GM19351 (cell line): ENCODE results near the gene PLB1.

Experiments used
- ATAC-seq: cut with Tn5 transposase; IDR thresholded peaks from one replicate; pipeline ENCODE4 v1.9.1; 2021; ENCODE audit warnings: mild to moderate bottlenecking, moderate library complexity; ENCODE audit not compliant: unreplicated experiment

Gene PLB1

GRCh38 chr2:28607730-28608499 lies 112.1 kb downstream of the PLB1 start:
- no peak for ATAC-seq

DNA sequence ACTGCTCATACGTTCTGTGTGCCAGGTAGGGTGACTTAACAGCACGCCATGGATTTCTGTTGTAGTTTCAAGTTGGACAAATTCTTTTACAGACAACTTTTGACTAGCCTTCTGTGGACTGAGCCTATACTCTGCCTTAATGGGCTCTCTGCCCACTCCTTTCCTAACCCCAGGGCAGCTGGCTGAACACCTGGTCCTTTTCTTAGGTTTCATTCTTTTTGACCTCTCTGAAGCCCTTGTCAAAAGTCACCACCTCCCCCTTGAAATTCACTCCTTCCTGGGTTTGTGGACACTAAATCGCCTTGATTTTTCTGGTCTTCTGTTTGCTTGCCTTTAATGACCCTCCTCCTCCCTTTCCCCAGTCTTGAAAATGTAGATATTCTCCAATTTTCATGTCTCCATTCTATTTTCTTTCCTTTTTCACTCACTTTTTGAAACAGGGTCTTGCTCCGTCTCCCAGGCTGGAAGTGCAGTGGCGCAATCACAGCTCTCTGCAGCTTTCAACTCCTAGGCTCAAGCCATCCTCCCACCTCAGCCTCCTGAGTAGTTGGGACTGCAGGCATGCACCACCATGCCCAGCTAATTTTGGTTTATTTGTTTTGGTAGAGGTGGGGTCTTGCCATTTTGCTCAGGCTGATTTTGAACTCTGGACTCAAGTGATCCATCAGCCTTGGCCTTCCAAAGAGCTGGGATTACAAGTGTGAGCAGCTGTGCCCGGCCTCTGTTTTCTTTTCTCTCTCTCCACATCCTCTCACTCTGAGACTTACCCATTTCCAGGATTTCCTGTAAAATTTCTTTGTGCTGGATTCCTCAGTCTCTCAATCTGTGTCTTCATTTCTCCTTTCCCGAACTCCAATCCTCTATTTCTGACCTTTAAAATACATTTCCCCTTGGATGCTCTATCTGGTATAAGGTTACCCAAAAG lies 112.9 kb downstream of the PLB1 start:
- no peak for ATAC-seq

DNA sequence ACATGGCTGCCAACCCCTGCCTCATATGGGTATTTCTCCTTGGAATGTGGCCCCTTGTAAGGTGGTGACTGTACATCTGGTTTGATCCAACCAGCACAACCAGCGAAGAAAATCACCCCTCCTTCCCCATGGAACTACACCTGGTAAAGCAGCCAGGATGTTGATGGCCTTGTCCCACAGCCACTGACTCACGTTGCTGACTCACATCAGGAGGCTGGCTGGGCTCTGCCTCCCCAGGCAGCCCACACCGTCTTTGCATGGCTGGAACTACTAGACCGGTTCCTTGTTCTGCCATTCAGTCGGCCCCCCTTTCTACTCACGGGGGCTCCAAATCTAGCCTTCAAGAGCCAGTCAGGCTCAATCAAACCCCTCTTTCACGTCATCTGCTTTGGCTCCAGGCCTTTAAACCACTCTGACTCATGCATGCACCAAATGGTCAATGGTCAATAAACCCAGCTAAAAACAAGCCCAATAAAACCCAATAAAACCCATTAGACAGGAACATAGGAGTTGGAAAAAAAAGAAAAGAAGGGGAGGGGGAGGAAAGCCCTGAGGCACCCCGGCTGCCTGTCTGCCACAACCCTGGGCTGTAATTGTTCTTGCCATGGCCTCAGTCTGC lies 114.8 kb downstream of the PLB1 start:
- no peak for ATAC-seq

DNA sequence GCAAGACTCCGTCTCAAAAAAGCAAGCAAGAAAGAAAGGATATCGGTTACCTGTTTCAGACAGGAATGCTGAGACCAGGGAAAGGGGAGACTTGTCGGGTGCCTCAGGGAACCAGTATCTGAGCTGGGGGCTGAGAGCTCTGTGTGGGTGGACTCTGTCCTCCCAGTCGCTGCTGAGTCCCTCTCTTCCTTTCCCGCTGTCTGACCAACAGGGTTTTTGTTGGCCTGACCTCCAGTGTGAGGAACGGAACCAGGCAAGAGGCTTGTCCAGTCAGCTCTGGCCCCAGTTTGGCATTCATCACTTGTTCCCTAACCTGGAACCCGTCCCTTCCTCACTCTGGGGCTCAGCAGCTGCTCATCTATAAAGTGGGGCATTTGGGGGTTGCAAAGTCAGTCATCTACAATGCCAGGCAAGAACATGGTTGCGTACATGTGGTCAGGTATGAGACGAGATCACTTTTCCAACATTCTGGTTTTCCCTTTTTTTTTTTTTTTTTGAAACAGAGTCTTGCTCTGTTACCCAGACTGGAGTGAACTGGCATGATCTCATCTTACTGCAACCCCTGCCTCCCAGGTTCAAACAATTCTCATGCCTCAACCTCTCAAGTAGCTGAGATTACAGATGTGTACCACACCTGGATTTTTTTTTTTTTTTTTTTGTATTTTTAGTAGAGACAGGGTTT lies 116.4 kb downstream of the PLB1 start:
- ATAC-seq = no peak

DNA sequence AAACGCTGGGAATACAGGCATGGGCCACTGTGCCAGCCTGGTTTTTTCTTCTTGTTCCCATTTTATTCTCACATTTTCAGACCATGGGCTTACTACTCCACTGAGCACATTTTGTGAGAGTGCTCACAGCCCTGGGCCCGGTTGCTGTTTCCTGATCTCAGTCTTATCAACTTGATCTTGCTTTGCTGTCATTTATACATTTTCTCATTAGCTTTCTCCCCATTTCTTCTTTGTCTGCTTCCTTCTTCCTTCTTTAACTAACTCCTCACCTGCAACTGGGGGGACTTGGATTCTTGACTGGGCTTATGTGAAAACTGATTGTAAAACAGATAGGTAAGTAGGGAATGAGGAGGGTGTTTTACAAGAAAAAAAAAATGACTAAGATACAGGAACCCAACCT lies 117.3 kb downstream of the PLB1 start:
- no peak for ATAC-seq

DNA sequence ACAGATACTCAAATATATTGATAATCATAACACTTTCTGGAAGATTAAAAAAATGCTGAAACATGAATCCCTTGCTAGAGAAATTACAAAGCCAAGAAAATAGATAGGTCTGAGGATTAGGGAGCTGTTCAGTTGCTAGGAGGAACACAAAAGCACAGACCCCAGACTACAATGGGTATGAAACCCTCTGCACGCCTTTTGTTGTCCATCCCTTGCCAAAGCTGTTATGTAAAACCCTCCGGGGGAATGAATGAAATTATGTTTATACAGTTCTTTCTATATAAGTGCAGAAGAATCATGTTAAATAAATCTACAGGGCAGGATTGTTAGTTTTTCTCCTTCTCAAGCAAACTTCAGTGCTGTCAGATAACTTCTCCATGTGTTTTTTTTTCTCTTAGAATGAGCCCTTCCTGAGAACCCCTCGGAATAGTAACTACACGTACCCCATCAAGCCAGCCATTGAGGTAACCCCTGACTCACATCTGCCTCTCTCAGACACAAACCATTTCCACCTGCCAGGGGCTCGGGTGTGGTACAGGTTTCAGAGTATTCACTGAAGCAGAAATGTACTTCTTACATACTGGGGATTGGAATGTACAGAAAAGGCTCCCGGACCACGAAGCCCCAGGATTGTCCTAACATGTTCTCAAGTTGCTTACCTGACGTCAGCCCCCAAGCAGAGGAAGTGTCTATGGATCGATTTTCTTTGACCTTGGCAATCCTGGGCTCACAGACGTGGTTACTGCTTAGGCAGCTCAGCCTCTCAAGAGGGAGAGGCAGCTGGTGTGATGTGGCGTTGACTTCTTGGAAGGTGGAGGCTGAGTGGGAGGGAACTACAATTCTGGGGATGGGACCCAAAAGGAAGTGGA lies 118.0 kb downstream of the PLB1 start:
- no peak for ATAC-seq

GRCh38 chr2:28615706-28616105 lies 119.8 kb downstream of the PLB1 start:
- no peak for ATAC-seq

DNA sequence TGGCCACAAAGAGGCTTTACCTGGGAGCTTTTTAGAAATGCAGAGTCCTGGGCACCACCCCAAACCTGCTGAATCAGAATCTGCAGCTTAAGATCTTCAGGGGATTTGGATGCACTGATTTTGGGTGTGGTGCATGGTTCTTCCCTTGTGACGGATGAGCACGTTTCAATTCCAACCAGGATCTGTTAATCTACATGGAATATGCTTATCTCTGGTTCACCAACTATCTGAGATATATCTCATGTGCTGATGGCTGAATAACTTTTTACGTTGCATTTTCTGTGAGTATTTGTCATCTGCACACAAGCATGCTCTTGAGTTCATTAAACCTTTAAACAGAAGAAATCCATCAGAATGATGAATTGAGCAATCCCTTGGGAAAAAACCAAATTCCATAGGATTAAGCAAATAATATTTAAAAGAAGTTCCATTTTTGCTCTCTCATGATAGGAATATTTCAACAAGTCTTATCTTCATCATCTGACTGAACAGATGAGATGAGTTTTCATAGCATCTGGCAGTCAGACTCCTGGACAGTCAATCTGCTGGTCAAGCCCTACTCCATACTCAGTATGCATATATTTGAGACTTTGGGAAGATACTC lies 120.6 kb downstream of the PLB1 start:
- no peak for ATAC-seq

GRCh38 chr2:28617502-28618184 lies 121.8 kb downstream of the PLB1 start:
- no peak for ATAC-seq

DNA sequence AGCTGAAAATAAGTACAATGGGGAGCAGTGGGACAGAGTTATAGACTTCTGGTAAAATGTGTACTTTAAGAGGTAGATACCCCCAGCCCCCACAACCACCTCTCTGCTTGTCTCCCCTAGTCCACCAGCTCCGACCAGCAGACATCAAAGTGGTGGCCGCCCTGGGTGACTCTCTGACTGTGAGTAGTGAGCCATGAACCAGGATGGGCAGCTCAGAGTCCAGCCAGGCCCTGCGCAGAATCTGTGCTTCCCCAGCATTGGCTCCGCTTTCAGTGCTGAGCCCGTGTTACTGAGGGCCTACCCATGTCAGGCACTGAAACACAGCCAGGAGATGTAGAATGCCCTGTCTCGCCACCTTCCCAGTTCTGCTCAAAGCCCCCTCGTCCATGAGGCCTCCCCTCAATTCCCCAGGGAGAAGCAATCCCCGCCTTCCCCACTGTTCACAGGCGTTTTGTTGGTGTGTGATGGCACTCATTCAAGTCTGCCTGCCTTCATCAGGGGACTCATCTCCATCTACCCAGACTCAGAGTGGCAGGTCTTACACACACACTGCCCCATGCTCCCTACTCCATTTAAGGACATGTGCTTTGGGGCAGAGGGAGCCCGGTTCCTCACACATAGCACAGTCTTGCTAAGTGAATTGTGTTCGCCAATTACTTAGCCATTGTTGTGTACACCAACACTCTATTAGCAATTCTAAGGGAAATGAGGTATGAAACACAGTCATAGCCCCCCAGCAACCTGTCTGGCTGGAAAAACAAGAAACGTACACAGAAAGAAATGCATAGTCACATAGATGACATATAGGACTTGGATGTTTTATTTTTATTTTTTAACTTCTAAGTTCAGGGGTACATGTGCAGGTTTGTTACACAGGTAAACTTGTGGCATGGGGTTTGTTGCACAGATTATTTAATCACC lies 122.6 kb downstream of the PLB1 start:
- ATAC-seq = no peak

- no peak for ATAC-seq
Observed at GRCh38 chr2:28619213-28620196, 123.6 kb downstream of the PLB1 start.

DNA sequence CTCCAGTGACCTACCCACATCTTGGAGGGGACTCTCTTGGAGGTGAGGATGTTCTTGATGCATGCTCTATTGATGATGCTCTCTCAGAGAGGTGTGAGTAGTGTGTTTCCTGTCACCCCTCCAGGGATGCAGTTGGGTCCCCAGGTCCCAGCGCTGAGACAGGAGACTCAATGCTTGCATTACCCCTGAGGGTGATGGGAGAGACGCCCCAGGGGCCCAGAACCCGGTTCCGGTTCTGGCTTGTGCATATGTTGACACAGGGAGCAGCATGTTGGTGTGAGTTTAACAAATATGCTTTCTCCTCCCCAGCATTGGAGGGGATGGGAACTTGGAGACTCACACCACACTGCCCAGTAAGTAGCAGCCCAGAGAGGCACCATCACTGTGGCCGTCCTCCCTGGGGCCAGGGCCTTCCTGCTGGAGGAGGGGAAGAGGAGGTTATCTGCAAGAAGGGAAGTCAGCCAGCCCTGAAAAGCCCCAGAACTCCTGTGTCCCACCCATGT lies 124.5 kb downstream of the PLB1 start:
- no peak for ATAC-seq

DNA sequence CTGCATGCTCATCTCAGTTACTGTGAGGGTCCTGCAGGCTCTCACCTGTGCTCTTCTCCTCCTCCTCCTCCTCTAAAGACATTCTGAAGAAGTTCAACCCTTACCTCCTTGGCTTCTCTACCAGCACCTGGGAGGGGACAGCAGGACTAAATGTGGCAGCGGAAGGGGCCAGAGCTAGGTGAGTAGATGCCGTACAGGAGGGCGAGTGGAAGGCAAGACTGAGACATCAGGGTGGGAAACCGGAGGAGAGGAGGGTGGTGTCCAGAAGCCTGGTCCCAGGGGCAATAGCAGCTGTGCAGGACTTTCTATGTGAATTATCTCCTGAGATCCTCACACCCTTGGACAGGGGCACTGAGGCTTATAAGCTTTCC lies 124.9 kb downstream of the PLB1 start:
- ATAC-seq = no peak

DNA sequence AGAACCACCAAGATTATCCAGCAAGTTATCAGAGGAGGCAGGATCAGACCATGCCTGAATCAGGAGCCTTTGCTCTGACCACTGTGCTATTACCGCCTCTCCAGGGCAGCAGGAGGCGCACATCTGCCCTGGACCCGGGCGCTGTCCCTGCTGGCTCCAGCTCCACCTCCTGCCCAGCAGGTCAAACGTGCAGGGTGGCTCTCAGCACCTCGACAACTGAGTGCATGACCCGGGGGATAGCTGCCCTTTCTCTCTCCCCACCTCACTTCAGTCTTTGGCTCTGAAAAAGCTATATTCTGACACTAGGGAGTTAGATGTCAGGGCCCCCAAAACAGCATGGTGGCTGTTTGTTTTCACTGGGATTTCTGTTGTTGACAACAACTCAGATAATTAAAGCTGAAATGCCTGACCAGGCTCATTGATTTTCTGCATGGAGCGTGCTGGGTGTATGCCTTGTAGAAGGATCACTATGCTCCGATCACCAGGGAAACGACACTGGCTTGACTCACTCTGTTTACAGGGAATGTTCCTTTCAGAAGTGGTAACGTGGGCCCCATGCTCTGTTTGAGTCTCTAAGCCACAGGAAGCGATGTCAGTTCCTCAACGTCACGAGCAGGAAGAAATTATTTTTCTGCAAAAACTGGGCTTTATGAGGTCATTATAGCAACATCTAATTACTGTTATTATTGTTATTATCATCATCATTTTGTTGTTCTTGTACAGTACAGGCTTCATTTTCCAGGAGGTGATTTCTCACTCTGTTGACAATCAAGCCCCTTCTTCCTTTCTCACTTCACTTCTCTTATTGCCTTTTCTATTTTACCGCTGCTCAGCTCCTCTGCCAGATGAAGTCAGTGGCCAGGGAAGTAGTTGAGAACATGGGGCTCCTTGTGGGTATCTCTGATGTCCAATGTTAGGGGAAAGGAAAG lies 125.6 kb downstream of the PLB1 start:
- ATAC-seq = no peak

DNA sequence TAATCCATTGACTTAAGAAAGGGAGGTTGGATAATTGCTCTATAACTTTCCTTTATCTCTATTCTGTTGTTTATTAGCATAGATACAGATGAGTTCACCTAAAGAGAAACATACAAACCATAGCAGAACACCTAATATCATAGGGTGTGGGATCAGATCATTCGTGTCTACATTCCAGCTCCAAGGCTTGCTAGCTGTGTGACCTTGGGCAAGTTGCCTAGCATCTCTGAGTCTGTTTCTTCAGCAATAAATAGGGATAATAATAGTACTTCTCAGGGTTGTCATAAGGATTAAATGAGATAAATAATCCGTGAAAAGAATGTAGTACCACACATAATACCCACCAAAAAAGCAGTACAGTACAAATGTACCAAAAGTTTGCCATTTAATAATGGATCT lies 126.2 kb downstream of the PLB1 start:
- ATAC-seq = no peak
